NCI-H1694 treated with DMSO at 0.1 percent for 48 hours (cell line): ENCODE measurements around the gene SLC22A6.

Source experiments
- DNase-seq: peaks from one replicate; lab custom pipeline; 2025; lab: John Stamatoyannopoulos, UW

The SLC22A6 gene

DNA sequence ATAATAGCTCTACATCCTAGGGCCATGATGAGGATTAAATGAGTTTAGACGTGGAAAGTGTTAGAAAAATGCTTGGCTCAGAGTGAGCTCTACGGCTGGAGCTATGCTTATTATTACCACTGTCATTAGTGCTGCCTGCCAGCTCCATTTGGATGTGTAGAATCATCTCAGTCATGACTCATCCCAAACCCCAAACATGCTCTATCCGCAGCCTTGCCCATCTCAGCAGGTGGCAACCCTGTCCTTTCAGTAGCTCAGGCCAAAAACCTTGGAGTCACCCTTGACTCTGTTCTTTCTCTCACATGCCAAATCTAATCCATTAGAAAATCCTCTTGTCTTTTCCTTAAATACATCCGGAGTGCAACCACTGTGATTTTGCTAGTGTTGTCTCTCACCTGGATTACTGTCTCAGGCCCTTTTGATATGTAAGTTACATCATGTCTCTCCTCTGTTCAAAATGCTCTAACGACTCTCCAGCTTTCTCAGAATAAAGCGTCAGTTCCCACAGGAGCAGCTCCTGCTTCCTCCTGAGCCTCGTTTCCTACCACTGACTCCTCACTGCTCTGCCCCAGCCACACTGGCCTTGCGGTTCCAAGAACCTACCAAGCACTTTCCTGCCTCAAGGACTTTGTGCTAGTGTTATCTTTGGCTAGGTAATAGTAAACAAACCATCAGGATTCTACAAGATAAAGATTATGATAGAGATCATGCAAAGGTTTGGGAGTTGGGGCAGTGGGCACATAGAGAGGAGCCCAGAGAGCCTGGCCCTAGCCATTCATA lies 53.1 kb downstream of the SLC22A6 start:
- DNase-seq, result peak; percentile 13

DNA sequence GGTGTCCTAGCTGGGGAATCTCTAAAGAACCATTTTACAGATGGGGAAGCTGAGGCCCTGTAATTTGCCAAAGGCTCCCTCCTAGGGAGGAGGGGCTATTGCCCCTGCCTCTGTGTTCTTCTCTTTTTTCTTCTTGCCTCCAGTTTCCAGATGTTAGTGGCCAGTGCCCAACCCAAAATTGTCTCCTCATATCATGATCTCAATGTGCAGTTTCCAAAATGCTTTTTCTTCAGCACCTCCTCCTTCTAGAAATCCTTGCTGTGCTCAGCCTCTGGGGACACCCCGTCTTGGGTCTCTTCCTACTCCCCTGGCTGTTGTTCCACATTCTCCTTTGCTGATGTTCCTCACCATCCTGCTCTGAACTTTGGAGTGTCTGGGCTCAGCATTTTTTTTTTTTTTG lies 54.1 kb downstream of the SLC22A6 start:
- DNase-seq, result no peak

DNA sequence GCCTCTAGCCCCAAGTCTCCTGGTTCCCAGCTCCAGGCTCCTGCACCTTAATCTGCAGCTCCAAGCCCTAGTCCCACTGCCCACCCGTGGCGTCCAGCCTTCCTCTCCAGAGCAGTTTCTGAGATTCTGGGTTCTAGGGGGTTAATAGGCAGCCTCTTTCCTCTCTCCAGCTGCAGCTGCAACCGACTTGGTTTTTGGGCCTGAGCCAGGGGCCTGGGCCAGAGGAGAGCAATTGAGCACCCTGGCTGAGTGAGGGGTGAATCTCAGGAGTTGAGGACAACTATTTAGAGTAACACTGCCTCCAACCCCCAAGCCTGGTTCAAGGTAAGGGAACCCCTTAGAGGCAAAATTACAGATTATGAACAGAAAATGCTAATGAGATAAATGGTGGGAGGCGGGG lies 54.6 kb downstream of the SLC22A6 start:
- peak; percentile 21 for DNase-seq

DNA sequence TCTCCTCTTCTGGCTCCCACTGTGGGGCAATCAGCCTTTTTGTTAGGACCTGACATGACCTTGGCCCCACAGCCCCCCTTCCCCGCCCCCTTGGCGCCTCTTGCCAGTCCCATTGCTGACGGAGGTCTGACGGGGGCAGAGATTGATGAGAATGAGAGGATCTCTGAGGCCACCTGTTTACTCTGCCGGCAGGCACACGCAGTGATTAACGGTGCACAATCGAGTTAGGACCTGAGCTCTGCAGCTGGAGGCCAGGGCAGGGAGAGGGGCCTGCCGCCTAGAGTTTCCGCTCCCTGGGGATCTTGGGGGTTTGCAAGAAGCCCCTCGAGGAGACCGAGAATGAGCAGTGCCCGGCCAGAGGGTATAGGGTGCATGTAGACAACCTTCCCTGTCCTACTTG lies 56.8 kb downstream of the SLC22A6 start:
- DNase-seq, result peak; percentile 44

DNA sequence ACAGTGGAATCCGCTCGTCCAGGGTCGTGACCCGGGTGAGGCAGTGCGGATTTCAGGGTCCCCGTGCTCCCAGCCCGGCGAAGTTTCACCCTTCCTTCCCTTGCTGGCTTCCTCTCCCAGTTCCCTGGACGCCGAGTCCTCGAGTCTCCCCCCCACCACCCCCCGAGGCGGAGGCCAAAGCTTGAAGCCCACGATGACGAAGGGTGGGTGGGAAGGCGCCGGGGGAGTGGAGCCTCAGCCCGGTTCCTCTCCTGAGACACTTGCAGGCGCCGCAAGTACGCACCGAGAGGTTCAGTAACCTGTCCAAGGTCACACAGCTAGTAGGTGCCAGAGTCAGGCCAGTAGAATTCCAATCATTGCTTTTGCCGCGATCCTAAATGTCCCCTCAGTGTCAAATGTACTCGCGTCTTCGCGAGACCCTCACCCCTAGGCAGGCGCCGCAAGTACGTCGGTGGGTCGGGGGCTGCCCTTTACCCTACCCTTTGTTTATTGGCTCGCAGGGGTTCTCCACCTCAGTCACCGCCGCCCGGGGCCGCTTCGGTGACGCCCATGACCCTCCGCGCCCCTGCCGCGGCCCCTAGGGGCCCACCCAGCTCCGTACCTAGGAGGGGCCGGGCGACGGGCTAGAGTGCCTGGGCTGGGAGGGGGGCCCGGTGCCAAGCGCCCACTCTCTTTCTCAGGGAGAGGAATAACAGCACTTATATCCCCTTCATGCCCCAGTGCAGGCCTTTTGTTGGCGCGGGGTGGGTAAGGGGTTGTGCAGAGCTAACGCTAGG lies 57.9 kb downstream of the SLC22A6 start:
- no peak for DNase-seq
